Retinal pigment epithelial cell (primary cell): ENCODE measurements around the gene ACTL10.
A peak's percentile ranks its signal among the peaks of the same experiment; 100 is the strongest.

ENCODE experiments used
- DNase-seq: peaks from one replicate; pipeline ENCODE4 v3.0.0-alpha.2; 2010; ENCODE audit warnings: low read depth
- H3K4me3 ChIP-seq: 2 replicates; pipeline ENCODE4 v1.5.1; 2011; ENCODE audit warnings: mild to moderate bottlenecking, low read length, control low read depth, moderate library complexity
- CTCF ChIP-seq: conservative IDR thresholded peaks from 2 replicates; pipeline ENCODE4 v1.5.1; 2011; ENCODE audit warnings: low read depth, low read length, control low read depth, inconsistent platforms

ACTL10 gene

GRCh38 chr20:33674294-33675135 lies 7.8 kb downstream of the ACTL10 start, which contains the start of gene NECAB3:
TSS of gene NECAB3 (minus strand) at chr20:33674428. CDS start at chr20:33674352, 76 bp downstream.
- peak within 1 kb of the TSS; percentile 80 for H3K4me3 ChIP-seq
- no peak for DNase-seq

GRCh38 chr20:33675136-33675959 lies 8.6 kb downstream of the ACTL10 start:
- peak overlapping the region; percentile 49 for H3K4me3 ChIP-seq
- TF ChIP-seq CTCF: no peak
- DNase-seq: no peak

More at GRCh38 chr20:33674294-33675135, 7.8 kb downstream of the ACTL10 start, which contains the start of gene NECAB3:
- TF ChIP-seq CTCF: no peak

- no peak for TF ChIP-seq CTCF
- DNase-seq: no peak
- no peak overlapping the region for H3K4me3 ChIP-seq
These were observed 9.4 kb downstream of the ACTL10 start for GRCh38 chr20:33676121-33676520.

GRCh38 chr20:33676652-33677645 lies 10.2 kb downstream of the ACTL10 start:
- TF ChIP-seq CTCF: no peak
- DNase-seq: no peak

GRCh38 chr20:33677991-33678702 lies 11.4 kb downstream of the ACTL10 start:
- no peak for DNase-seq
- no peak overlapping the region for H3K4me3 ChIP-seq
- TF ChIP-seq CTCF: no peak

More at GRCh38 chr20:33676652-33677645, 10.2 kb downstream of the ACTL10 start:
- H3K4me3 ChIP-seq: no peak overlapping the region
